Cardiac fibroblast (primary cell): Measurements from ENCODE around the gene GXYLT2.

ENCODE experiments used
- DNase-seq, 2 donors: peaks; one replicate each; pipeline versions ENCODE4 v3.0.0 to v3.0.0-alpha.2; 2010; ENCODE audit warnings: low read depth in 2 of 2
- H3K4me3 ChIP-seq, 2 donors: replicated peaks in 1 of 2; 1 replicate in 1 of 2; 2 replicates in 1 of 2; pipeline ENCODE4 v1.5.1; 2011; ENCODE audit warnings: low read depth in 2 of 2, low read length in 2 of 2, mild to moderate bottlenecking in 2 of 2, moderate library complexity in 1 of 2
- TF ChIP-seq, protein P1 (sequence below): IDR thresholded peaks from one replicate; pipeline ENCODE4 v1.5.1; 2011; ENCODE audit warnings: low read depth, mild to moderate bottlenecking, low read length, inconsistent platforms

Gene GXYLT2

DNA sequence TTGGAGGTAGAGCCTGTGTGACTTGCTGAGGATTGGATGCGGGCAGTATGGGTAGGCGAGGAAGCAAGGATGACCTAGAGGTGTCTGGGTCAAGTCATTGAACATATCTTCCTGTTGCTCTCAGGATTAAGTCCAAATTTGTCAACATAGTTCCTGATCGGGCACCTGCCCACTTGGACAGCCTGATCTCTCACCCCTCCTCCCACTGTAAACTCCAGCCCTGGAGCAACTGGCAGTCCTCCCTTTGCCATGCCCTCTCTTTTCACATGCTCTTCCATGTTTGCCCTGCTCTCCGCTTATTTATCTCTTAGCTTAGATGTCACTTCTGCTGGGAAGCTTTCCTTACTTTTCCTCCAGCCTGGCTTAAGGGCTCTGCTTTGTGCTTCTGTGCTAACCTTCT, 61.2 kb downstream of the GXYLT2 start:
- no peak for DNase-seq
- H3K4me3 ChIP-seq: no peak overlapping the region
- TF ChIP-seq, protein P1, sequence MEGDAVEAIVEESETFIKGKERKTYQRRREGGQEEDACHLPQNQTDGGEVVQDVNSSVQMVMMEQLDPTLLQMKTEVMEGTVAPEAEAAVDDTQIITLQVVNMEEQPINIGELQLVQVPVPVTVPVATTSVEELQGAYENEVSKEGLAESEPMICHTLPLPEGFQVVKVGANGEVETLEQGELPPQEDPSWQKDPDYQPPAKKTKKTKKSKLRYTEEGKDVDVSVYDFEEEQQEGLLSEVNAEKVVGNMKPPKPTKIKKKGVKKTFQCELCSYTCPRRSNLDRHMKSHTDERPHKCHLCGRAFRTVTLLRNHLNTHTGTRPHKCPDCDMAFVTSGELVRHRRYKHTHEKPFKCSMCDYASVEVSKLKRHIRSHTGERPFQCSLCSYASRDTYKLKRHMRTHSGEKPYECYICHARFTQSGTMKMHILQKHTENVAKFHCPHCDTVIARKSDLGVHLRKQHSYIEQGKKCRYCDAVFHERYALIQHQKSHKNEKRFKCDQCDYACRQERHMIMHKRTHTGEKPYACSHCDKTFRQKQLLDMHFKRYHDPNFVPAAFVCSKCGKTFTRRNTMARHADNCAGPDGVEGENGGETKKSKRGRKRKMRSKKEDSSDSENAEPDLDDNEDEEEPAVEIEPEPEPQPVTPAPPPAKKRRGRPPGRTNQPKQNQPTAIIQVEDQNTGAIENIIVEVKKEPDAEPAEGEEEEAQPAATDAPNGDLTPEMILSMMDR: no peak

DNA sequence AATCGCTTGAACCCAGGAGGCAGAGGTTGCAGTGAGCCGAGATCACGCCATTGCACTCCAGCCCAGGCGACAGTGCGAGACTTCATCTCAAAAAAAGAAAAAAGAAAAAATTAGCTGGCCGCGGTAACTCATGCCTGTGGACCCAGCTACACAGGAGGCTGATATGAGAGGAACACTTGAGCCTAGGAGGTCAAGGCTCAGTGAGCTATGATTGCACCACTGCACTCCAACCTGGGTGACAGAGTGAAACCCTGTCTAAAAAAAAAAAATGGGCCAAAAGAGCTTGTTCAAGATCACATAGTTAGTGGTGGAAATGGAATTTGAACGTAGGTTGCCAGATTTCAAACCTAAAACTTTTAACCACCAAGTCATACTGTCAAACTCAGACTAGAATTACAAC, 62.5 kb downstream of the GXYLT2 start:
- TF ChIP-seq, protein P1: no peak
- no peak for DNase-seq
- H3K4me3 ChIP-seq: no peak overlapping the region

DNA sequence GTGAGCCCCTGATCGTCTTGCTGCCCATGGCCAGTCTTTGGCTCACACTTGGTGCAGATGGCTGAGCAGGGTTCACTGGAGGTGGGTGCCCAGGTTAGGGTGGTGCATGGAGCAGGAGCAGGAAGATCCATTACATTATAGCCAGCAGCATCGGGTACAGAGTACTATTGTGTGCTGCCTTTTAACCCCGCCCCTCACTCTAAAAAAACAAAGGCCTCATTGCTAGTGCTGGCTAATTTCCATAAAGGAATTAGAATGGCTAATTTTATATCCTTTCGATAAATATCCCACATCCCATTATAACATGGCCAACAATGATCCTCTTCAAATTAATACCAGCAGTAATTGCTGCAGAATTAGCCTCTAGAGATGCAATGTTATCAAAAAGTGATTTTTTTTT, 63.0 kb downstream of the GXYLT2 start:
- TF ChIP-seq, protein P1: no peak
- H3K4me3 ChIP-seq: no peak overlapping the region
- DNase-seq: no peak

DNA sequence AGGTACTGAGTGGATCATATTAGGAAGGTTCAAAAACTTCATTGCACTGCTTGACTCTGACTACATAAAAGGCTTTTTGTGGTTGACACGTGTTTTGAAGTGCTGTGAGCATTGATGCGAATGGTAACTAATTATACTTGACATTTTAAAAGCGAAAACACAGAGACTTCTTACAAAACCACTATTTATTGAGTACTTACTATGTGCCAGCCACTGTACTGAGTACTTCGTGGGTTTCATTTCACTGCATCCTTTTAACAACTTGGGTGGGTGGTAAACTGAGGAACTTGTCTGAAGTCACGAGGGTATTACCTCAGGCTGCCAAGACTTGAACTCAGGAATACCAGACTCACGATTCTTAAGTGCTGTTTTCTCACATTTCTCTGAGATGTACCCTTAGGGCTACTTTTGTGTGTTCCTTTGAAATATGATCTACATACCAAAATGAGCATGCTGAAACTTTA, 63.4 kb downstream of the GXYLT2 start:
- TF ChIP-seq, protein P1: no peak
- H3K4me3 ChIP-seq: no peak overlapping the region
- no peak for DNase-seq

DNA sequence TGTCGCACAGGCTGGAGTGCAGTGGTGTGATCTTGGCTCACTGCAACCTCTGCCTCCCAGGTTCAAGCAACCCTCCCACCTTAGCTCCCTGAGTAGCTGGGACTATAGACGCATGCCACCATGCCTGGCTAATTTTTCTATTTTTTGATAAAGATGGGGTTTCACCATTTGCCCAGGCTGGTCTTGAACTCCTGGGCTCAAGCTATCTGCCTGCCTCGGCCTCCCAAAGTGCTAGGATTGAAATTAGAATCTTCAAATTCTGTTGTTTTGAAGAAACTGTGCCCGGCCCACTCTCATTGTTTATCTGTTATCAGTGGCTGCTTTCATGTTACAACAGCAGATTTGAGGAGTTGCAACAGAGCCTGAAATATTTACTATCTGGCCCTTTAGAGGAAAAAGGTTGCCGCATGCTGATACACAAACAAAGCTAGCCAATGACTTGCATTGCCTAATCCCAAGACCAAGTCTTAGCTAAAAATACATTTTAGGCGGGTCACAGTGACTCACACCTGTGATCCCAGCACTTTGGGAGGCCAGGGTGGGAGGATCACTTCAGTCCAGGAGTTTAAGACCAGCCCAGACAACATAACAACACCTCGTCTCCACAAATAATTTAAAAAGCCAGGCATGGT, 65.6 kb downstream of the GXYLT2 start:
- TF ChIP-seq, protein P1: no peak
- H3K4me3 ChIP-seq: no peak overlapping the region
- peak; percentile 65 to 66 for DNase-seq

DNA sequence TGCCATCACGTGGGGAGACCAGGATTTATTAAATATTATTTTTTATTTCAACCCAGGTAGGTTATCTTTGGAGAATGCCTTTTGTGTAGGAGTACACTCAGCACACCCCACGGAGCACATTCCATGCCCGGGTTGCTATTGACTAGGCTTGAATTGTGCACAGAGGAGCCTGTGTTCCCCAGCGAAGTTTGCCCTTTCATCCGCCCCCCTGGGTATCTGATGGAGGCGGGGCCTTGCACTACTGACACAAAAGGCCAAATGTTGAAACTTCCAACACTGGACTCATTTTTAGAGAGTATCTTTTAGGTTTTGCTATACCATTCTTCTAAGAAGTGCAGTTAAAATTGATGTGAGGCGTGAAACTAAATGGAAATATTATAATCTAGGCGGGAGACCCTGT, 69.5 kb downstream of the GXYLT2 start:
- TF ChIP-seq, protein P1: no peak
- no peak overlapping the region for H3K4me3 ChIP-seq
- DNase-seq: peak in 1 of 2 donors; percentile 22

DNA sequence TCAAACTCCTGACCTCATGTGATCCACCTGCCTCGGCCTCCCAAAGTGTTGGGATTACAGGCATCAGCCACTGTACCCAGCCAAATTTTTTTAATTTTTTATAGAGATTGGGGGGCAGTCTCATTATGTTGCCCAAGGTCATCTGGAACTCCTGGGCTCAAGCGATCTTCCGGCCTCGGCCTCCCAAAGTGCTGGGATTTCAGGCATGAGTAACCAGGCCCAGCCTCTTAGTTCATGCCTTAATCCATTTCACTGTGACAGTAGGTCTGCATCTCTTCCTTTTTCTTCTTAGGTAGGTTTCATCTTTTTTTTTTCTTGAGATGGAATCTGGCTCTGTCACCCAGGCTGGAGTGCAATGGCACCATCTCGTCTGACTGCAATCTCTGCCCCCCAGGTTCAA, 71.5 kb downstream of the GXYLT2 start:
- no peak for DNase-seq
- no peak overlapping the region for H3K4me3 ChIP-seq
- TF ChIP-seq, protein P1: no peak
